Keratinocyte (primary cell): ENCODE measurements around the gene C12orf75. TPM values are rescaled to one million over a fixed set of nuclear protein-coding genes. Genes with fewer than 3 reads are reported as not detected.

ENCODE experiments used
- DNase-seq: peaks from one replicate; pipeline ENCODE4 v3.0.0-alpha.2; 2011; ENCODE audit warnings: low read depth, missing footprints, low spot score
- FAIRE-seq: peaks from 2 replicates; lab custom pipeline; 2011; peaks lifted over from hg19 to GRCh38; lab: Jason Lieb, UNC
- H2AFZ ChIP-seq: 2 replicates; pipeline ENCODE4 v1.6.0; 2012; ENCODE audit warnings: low read length, control low read depth, inconsistent platforms; ENCODE audit not compliant: control insufficient read depth
- H3K27ac ChIP-seq: 2 replicates; pipeline ENCODE4 v1.5.1; 2011; ENCODE audit warnings: low read length; ENCODE audit not compliant: control insufficient read depth, insufficient read depth
- H3K27me3 ChIP-seq: 3 replicates; pipeline ENCODE4 v1.6.0; 2011; ENCODE audit warnings: low read length; ENCODE audit not compliant: control insufficient read depth, insufficient read depth; ENCODE audit errors: extremely low read depth
- H3K36me3 ChIP-seq, 2 experiments: 2 replicates in 1 of 2; 3 replicates in 1 of 2; pipeline ENCODE4 v1.5.1; 2011; ENCODE audit warnings: low read length in 2 of 2, mild to moderate bottlenecking in 1 of 2; ENCODE audit not compliant: control insufficient read depth in 2 of 2, insufficient read depth in 2 of 2; ENCODE audit errors: extremely low read depth in 1 of 2
- H3K4me1 ChIP-seq: 3 replicates; pipeline ENCODE4 v1.5.1; 2011; ENCODE audit warnings: low read length; ENCODE audit not compliant: control insufficient read depth, insufficient read depth; ENCODE audit errors: extremely low read depth
- H3K4me2 ChIP-seq: 3 replicates; pipeline ENCODE4 v1.6.0; 2011; ENCODE audit warnings: low read depth, low read length; ENCODE audit not compliant: control insufficient read depth, insufficient read depth; ENCODE audit errors: extremely low read depth
- H3K4me3 ChIP-seq, 3 experiments: fragments of 200-600 bp in 1 of 3; sonication (generic) in 1 of 3; 2 replicates in 2 of 3; 3 replicates in 1 of 3; pipeline ENCODE4 v1.5.1; 2011 to 2016; ENCODE audit warnings: low read length in 3 of 3, mild to moderate bottlenecking in 3 of 3, control low read depth in 2 of 3, inconsistent platforms in 1 of 3, low read depth in 1 of 3, mixed read lengths in 1 of 3, mixed run types in 1 of 3, moderate library complexity in 1 of 3; ENCODE audit not compliant: control insufficient read depth in 2 of 3, insufficient read depth in 2 of 3; ENCODE audit errors: extremely low read depth in 1 of 3
- H3K79me2 ChIP-seq: 2 replicates; pipeline ENCODE4 v1.6.0; 2012; ENCODE audit warnings: low read length; ENCODE audit not compliant: control insufficient read depth, insufficient read depth
- H3K9ac ChIP-seq: 3 replicates; pipeline ENCODE4 v1.6.0; 2011; ENCODE audit warnings: low read length; ENCODE audit not compliant: control insufficient read depth, insufficient read depth; ENCODE audit errors: extremely low read depth
- H3K9me1 ChIP-seq: 3 replicates; pipeline ENCODE4 v1.6.0; 2011; ENCODE audit warnings: low read length; ENCODE audit not compliant: control insufficient read depth, insufficient read depth; ENCODE audit errors: extremely low read depth
- H3K9me3 ChIP-seq: 2 replicates; pipeline ENCODE4 v1.5.1; 2012; ENCODE audit warnings: low read depth, low read length; ENCODE audit not compliant: control insufficient read depth
- H4K20me1 ChIP-seq: 3 replicates; pipeline ENCODE4 v1.6.0; 2011; ENCODE audit warnings: low read length; ENCODE audit not compliant: control insufficient read depth, insufficient read depth; ENCODE audit errors: extremely low read depth
- EZH2 ChIP-seq: IDR thresholded peaks from one replicate; pipeline ENCODE4 v1.6.1; 2012; ENCODE audit warnings: inconsistent platforms, mild to moderate bottlenecking, low read length, moderate library complexity
- dilution Hi-C: fragments of 300-500 bp; cut with MboI; formaldehyde crosslinking; loops from one replicate; pipeline ENCODE4 v1.7.0; 2020; ENCODE audit warnings: low sequenced_read_pairs; ENCODE audit not compliant: extremely low pct_ligation_motif_present
- polyA plus RNA-seq, 5 experiments: library from polyadenylated mRNA; depleted of rRNA in 3 of 5; stranded (reverse) in 3 of 5; stranded (forward) in 1 of 5; unstranded in 1 of 5; fragments of >200 nt; gene quantifications; 1 replicate in 1 of 5; 2 replicates in 3 of 5; 3 replicates in 1 of 5; pipeline versions ENCODE4 v1.2.1 to v1.2.3, GENCODE V29; 2011 to 2012; ENCODE audit warnings: missing spikeins in 2 of 5, low read depth in 1 of 5, low replicate concordance in 1 of 5
- TF ChIP-seq, protein P1 (sequence below), 3 experiments: IDR thresholded peaks in 1 of 3; conservative IDR thresholded peaks in 1 of 3; optimal IDR thresholded peaks in 1 of 3; 2 replicates in 2 of 3; 3 replicates in 1 of 3; pipeline versions ENCODE3 to v1.5.1; 2011; ENCODE audit warnings: low read length in 3 of 3, mild to moderate bottlenecking in 3 of 3, moderate library complexity in 2 of 3, control low read depth in 1 of 3, inconsistent platforms in 1 of 3; ENCODE audit not compliant: insufficient read depth in 2 of 3; ENCODE audit errors: extremely low read depth in 1 of 3

Gene C12orf75
- polyA plus RNA-seq, 1 donor (not counting 4 experiments of a cell fraction or from before 2014, with no cell fraction given): 160 TPM

DNA sequence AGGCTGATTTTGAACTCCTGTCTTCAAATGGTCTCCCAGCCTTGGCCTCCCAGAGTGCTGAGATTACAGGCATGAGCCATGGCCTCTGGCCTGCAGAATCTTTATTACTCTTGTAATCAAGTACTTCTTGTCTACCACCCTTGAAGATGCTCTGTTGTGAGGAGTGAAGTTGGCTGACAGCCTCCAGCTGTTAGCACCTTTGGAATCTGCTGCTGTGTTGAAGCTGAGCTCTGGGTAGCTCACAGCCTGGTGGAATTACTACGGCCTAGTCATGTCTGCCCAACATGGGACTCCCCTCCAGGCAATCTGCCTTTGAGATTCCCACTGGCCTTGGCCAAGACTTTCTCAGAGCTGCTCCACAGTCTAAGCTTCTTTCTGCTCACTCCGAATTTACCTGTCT, 5.8 kb upstream of the C12orf75 start:
- no peak overlapping the region for H3K4me2 ChIP-seq
- no peak for TF ChIP-seq EZH2
- TF ChIP-seq, protein P1, sequence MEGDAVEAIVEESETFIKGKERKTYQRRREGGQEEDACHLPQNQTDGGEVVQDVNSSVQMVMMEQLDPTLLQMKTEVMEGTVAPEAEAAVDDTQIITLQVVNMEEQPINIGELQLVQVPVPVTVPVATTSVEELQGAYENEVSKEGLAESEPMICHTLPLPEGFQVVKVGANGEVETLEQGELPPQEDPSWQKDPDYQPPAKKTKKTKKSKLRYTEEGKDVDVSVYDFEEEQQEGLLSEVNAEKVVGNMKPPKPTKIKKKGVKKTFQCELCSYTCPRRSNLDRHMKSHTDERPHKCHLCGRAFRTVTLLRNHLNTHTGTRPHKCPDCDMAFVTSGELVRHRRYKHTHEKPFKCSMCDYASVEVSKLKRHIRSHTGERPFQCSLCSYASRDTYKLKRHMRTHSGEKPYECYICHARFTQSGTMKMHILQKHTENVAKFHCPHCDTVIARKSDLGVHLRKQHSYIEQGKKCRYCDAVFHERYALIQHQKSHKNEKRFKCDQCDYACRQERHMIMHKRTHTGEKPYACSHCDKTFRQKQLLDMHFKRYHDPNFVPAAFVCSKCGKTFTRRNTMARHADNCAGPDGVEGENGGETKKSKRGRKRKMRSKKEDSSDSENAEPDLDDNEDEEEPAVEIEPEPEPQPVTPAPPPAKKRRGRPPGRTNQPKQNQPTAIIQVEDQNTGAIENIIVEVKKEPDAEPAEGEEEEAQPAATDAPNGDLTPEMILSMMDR (optimal IDR thresholded peaks at IDR 0.05 in 1 of 3, IDR thresholded peaks at IDR 0.05 in 1 of 3, conservative IDR thresholded peaks at IDR 0.05 in 1 of 3; ENCODE audit: extremely low read depth in 1 of 3, insufficient read depth in 2 of 3, low read length in 3 of 3): no peak
- no peaks in the 10 kb centered on the region for H4K20me1 ChIP-seq
- dilution Hi-C loops: no loop called here
- no peak overlapping the region for H2AFZ ChIP-seq
- peaks cover 8% of the 10 kb centered on the region for H3K4me1 ChIP-seq
- H3K4me3 ChIP-seq: no peak overlapping the region
- no peaks in the 10 kb centered on the region for H3K9me1 ChIP-seq
- no peaks in the 10 kb centered on the region for H3K27me3 ChIP-seq
- no peak overlapping the region for H3K9ac ChIP-seq
- H3K36me3 ChIP-seq: no peaks in the 10 kb centered on the region
- no peaks in the 10 kb centered on the region for H3K79me2 ChIP-seq
- DNase-seq: no peak
- no peak overlapping the region for H3K27ac ChIP-seq
- no peak for FAIRE-seq
- no peaks in the 10 kb centered on the region for H3K9me3 ChIP-seq

DNA sequence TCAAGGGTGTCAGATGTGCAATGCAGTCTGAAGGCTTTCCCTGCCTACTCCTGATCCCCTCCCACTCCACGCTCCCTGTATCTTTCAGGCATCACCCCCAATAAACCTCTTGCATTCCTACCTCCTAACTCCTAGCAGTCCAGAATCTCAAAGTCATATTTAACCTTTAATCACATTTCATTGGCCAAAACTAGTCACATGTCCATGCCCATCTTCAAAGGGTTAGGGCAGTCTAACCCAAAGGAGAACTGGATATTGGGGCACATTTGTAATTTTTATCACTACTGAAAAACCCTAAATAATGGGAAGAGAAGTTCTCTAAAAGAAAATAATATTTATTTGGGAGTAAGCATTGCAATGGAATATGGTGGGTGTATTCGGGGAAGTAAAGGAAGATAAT, 5.4 kb upstream of the C12orf75 start:
- TF ChIP-seq, protein P1 (optimal IDR thresholded peaks at IDR 0.05 in 1 of 3, IDR thresholded peaks at IDR 0.05 in 1 of 3, conservative IDR thresholded peaks at IDR 0.05 in 1 of 3; ENCODE audit: extremely low read depth in 1 of 3, insufficient read depth in 2 of 3, low read length in 3 of 3): no peak
- TF ChIP-seq EZH2: no peak
- FAIRE-seq (no peak), DNase-seq (no peak)
- Histone ChIP-seq H3K4me1 (peaks cover 11% of the 10 kb centered on the region), H3K27ac (no peak overlapping the region), H4K20me1 (no peaks in the 10 kb centered on the region), H3K27me3 (no peaks in the 10 kb centered on the region), H3K4me2 (no peak overlapping the region), H3K36me3 (no peaks in the 10 kb centered on the region), H3K4me3 (no peak overlapping the region), H3K9me3 (no peaks in the 10 kb centered on the region), H2AFZ (no peak overlapping the region), H3K79me2 (no peaks in the 10 kb centered on the region), H3K9ac (no peak overlapping the region), H3K9me1 (no peaks in the 10 kb centered on the region)
- dilution Hi-C loops: no loop called here
